ENCODE results near the gene CACNA2D3.

Gene CACNA2D3

DNA sequence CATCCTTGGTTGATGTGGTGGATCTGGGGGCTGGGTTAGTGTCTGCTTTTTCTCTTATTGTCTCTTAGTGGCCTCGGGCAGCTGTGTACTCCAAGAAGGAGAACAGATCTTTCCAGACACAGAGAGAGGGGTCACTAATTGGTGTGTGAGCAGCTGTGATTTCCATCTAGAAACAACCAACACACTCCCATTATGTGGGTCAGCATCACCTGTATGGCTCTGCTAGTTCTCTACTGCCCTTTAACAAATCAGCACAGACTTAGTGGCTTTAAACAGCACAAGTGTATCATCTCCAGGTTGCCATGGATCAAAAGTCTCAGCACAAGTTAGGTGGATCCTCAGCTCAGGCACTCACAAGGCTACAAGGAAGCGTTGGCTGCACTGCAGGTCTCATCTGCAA is 648.7 kb downstream of the CACNA2D3 start:
- no peak overlapping the region for H3K4me3 ChIP-seq (ENCODE audit: low read depth, low read length)

DNA sequence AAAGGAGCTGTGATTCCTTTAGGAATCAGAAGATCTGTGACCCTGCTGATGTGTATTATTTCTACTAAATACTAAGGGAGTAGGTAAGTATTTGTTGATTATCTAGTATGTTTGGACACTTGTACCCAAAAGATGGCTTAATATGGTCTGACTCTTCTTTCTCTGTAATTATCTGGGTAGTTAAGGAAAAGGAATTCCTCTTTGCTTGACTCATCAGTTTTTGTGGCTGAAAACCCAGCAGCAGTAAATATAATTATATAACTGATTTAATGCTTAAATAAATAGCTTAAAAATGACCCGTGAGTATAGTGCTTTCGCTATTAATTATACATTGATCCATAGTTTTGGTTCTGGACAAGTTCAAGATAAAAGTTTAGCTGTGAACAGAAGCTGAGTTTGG is 649.7 kb downstream of the CACNA2D3 start:
- H3K4me3 ChIP-seq (ENCODE audit: low read depth, low read length) = no peak overlapping the region

DNA sequence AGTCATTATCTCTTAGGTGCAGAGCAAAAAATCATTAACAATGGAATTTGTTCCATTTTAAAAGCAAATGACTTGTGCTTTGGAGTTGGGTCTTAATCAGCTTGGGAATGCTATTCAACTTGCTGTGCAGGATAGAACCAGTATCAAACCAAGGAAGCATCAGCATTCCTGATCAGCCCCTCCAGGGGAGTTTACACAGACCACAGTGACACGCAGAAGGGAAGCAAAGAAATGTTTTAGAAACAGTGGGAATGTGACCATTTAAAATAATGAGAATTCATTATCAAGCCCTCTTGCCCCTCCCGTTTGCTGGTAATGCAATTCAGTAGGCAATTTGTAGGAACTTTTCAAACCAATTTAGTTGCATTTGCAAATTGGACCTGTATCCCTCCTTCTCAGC is 650.4 kb downstream of the CACNA2D3 start:
- no peak overlapping the region for H3K4me3 ChIP-seq (ENCODE audit: low read depth, low read length)

DNA sequence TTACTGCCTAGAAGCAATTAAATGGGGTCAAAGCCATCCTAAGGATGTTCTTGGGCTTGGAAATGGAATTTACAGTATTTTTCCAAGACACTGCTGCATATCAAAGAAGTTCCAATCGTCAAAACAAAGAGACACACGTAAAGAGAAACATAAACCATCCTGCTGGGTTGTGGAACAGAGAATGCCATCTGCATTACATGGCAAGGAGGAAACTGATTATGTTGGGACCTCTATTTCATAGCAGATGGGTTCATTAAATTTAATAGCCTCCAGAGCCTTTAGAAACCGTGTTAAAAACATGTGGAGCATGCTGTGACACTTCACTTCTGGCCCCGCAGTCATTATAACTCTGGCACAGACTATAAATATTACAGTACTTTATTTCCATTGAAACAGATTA is 650.9 kb downstream of the CACNA2D3 start:
- H3K4me3 ChIP-seq (ENCODE audit: low read depth, low read length) = no peak overlapping the region

GRCh38 chr3:54776601-54777000 is 654.2 kb downstream of the CACNA2D3 start:
- no peak overlapping the region for H3K4me3 ChIP-seq (ENCODE audit: low read depth, low read length)

DNA sequence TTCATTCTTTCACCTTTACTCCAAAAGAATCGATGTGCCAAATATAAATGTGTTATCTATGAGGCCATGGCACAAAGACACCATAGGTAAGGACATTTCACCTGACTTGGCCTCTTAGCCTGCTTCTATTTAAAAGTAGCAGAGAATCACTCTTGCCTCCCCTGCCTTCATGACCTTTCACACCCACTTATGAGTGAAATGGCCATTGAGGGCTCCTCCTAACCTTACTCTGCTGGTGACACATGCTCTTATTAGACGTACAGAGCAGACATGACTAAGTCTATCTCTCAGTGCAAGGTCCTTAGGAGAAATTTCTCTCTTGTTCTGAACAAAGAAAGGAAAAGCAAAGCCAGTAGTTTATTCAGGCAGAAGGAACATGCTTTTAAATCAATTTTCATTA is 654.8 kb downstream of the CACNA2D3 start:
- no peak overlapping the region for H3K4me3 ChIP-seq (ENCODE audit: low read depth, low read length)

DNA sequence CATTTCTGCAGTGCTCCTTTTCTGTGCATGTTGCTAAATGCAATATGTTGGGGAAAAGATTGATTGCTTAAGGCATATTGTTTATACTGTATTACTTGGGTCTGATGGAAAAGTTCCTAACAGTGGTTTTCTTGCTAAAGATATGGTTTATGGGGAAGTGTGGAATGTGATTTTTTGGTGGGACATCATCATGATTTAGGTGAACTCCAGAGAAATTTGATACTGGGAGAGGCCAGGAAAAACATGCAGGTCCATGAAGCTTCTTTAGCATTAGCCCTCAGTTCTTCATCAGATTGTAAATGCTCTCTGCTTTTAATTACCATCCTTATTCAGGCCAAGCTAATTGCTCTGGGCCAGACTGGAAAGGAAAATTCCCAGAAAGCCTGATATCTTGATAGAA is 658.0 kb downstream of the CACNA2D3 start:
- H3K4me3 ChIP-seq (ENCODE audit: low read depth, low read length) = no peak overlapping the region

DNA sequence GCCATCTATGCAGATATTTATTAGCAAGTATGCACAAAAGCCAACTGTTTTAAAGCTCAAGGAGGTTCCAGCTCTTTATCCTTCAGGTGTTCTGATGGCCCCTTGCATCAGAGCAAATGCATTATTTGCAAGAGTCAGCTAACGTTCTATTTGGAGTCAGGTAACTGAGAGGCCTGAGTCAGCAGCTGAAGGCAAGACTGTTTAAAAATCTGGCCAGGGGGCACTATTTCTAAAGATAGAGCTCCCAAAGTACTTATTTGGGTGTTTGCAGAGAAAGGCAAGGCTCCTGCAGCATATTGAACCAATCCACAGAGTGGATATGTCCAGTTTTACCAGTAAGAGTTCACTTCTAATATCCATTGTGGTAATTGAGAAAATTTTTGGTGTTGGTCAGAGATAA is 659.4 kb downstream of the CACNA2D3 start:
- H3K4me3 ChIP-seq (ENCODE audit: low read depth, low read length) = no peak overlapping the region

GRCh38 chr3:54783611-54784010 is 661.3 kb downstream of the CACNA2D3 start:
- no peak overlapping the region for H3K4me3 ChIP-seq (ENCODE audit: low read depth, low read length)

DNA sequence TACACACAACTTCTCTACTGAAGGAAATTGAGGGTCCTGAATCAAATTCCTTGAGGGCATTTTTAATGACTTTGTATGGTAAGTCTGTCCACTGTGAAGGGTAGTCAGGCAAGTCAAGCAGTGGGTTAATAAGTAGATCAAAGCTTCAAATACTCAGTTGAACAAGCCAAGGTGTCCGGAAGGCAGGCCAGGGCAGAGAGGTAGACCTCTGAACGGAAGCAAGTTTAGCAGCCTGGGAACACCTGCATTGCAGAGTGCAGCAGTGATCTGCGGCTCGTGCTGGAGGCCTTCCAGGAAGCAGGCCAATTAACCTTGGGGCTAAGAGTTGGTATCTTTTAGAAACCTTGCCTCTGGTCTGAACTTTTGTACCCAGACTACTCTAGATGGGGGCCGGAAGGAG is 661.7 kb downstream of the CACNA2D3 start:
- no peak overlapping the region for H3K4me3 ChIP-seq (ENCODE audit: low read depth, low read length)

- no peak overlapping the region for H3K4me3 ChIP-seq (ENCODE audit: low read depth, low read length)
Measured at GRCh38 chr3:54785976-54786375, 663.6 kb downstream of the CACNA2D3 start.

DNA sequence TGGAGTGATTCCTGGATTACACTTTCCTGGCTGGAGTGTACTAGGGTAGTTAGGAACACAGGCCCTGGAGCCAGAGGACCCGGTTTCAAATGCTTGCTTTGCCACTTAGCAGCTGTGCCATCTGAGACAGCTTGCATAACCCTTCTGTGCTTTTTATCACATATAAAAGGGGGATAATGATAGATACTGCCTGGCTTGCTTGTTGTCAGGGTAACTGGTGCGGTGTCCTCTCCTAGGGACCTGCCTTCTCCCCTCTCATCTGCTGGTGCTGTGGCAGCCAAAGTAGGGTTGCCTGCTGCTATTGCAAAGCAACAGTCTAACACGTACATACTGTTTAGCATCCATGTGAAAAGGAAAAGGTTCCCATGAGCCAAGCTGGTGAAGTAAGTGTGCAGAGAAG is 667.7 kb downstream of the CACNA2D3 start:
- H3K4me3 ChIP-seq (ENCODE audit: low read depth, low read length) = no peak overlapping the region

- no peak overlapping the region for H3K4me3 ChIP-seq (ENCODE audit: low read depth, low read length)
Measured at GRCh38 chr3:54791501-54792156, 669.3 kb downstream of the CACNA2D3 start.

DNA sequence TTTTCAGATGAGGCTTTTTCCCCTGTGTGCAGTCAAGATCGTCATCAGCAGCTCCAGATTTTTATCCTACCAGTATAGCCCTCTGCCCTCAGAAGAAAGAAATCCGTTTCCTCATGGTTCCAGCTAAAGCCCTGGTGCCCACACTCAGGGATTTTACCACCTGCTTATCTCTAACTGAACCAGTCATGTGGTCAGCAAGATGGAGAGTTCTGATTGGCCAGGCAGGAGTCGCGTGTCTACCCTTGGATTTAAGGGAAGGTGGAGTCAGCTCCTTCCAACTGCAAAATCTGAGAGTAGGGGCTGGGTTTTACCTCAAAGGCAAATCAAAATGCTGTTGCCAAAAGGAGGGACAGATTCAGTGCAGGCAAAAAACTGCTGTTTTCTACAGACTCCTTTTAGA is 670.2 kb downstream of the CACNA2D3 start:
- H3K4me3 ChIP-seq (ENCODE audit: low read depth, low read length) = no peak overlapping the region

DNA sequence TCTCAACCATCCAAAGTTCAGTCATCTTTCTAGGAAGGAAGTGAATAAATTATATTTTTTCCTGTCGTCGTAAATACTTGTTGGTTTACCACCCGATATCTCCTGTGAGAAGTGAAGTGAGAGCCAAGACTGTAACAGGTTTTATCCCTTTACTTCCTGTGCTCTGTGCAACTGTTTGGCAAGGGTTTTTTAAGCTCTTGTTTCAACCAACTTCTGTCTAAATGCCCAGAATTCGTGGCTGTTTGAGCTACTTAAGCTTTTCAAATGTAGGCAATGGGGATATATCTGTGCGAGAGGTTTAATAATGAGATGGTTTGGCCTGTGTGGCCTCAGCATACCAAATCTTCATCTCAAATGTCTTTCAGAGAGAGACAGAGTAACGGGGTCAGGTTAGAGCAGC is 670.8 kb downstream of the CACNA2D3 start:
- no peak overlapping the region for H3K4me3 ChIP-seq (ENCODE audit: low read depth, low read length)

GRCh38 chr3:54797111-54797510 is 674.8 kb downstream of the CACNA2D3 start:
- H3K4me3 ChIP-seq (ENCODE audit: low read depth, low read length) = no peak overlapping the region

DNA sequence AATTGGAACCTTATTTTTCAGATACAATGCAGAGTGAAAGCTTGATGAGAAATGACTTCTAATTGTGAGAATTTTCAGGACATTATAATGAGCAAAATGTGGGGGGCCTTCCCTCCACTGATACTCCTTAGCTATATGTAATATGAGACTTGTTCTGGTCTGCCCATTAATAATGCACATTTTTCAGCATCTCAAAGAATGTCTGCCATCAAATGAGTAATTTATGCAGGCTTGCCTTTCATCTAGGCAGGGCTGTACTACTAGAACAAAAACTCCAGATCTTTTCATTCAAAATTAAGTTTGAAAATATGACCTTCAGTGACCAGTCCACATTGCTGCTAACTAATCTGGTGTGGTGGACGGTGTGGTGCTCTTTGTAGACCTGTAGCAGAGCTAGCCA is 678.1 kb downstream of the CACNA2D3 start:
- H3K4me3 ChIP-seq (ENCODE audit: low read depth, low read length) = no peak overlapping the region

DNA sequence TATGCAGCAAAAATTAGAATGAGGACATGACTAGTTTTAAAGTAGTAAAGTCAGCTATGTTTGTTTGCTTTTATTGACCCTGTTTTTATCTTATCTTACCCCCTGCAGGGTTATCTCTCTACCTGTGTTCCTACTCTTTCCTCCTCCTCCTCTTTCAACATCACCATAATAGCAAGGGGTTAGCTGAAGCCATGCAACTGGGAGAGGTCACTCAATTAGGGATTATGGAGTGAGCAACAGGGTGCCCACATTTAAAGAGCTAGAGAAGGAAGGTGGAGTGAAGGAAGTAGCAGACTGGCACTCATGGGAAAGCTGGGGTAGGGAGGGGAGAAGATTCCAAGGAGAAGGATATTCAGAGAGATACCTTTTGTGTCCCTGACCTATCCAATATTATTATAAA is 679.6 kb downstream of the CACNA2D3 start:
- no peak overlapping the region for H3K4me3 ChIP-seq (ENCODE audit: low read depth, low read length)

DNA sequence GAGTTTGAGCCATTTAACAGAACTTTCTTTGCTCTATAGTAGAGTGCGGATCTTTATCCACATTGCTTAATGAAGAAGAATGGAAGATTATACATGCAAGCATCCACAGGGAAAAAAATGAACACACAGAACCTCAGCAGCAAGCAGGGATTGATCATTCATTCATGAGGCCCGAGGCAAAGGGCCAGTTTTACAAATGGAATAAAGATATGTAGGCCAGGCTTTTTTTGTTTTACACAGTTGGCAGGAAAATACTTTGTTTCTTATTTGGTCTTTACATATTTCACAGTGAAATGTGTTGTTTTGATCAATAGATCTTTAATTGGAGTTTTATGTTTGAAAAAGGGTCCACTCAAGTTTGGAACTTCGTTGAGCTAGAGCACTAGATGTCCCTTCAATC is 688.0 kb downstream of the CACNA2D3 start:
- no peak overlapping the region for H3K4me3 ChIP-seq (ENCODE audit: low read depth, low read length)

DNA sequence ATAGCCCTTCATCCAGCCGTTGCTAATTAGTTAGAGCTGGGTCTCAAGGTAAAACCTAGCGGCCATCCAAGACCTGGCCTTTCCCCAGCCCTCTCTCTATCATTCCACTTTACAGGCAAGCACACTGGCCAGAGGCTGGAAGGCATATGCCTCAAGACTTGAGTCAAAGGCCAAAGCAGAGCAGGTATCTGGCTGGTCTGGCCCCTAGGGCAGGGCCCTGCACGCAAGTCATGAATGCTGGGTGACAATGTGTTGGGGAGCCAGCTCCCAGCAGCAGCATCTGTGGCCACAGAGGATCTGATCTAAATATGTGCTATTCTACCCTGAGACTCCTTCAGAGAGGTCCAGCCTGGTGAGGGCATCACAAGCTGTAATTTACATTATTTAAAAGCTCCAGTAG is 691.9 kb downstream of the CACNA2D3 start:
- H3K4me3 ChIP-seq (ENCODE audit: low read depth, low read length) = no peak overlapping the region

DNA sequence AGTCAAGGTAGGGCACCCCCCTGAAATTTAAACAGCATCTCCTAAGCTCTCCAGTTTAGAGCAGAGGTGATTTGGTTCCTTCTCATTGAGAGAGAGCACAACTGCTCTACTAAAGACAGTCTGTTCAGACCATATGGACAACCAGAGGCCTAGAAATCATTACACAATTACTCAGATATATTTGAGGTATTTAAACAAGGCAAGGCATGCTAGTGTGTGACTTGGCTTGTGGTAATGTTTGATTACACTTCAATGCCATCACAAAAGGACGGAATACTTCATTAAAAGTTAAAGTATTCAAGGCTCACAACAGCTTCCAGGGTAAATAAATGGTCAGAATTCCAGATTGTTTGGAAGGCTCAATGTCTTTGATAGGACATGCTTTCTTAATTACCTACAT is 695.3 kb downstream of the CACNA2D3 start:
- no peak overlapping the region for H3K4me3 ChIP-seq (ENCODE audit: low read depth, low read length)

GRCh38 chr3:54818486-54818885 is 696.1 kb downstream of the CACNA2D3 start:
- no peak overlapping the region for H3K4me3 ChIP-seq (ENCODE audit: low read depth, low read length)

DNA sequence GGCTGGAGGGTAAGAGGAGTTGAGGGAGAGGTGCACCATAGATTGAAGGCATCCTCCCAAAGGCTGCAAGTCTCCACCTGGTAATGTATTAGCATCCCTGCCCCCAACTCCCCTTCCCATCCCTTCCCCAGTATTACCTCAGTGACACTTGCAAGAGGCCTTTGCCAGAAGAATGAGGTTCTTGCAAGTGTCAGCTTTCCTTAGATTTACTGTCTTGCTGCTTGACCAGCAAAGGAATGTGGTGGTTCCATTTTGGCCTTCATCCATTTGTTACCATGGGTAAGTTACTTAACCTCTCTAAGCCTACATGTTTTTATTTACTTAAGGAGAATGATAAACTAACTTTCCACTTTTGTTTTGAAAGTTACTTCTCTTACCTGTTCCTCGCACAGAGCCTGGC is 696.6 kb downstream of the CACNA2D3 start:
- no peak overlapping the region for H3K4me3 ChIP-seq (ENCODE audit: low read depth, low read length)

Measured in iPS-11a (cell line).